Measurements from ENCODE around the gene NR4A2. TPM values are rescaled to one million over a fixed set of nuclear protein-coding genes. Genes with fewer than 3 reads are reported as not detected.

NR4A2 gene
- total RNA-seq, 4 donors from 2014 or later = 1.9 to 5.0 (median 2.5) TPM

GRCh38 chr2:156333951-156334495 lies 1.5 kb upstream of the NR4A2 start:
- peaks cover 0 to 7% (median 0%) of the 10 kb centered on the region in 3 donors for H3K36me3 ChIP-seq
- no peaks in the 10 kb centered on the region for H3K27me3 ChIP-seq
- no peaks in the 10 kb centered on the region for H3K9me3 ChIP-seq
- peak overlapping the region; percentile 59 to 75 (median 68) for H3K4me3 ChIP-seq
- TF ChIP-seq CTCF (IDR thresholded peaks at IDR 0.05) = peak in 2 of 6 experiments; percentile 25 to 27
- TF ChIP-seq POLR2A (IDR thresholded peaks at IDR 0.05) = peak in 1 of 2 donors; percentile 26
- peak overlapping the region; percentile 89 to 97 (median 96) for H3K27ac ChIP-seq
- H3K4me1 ChIP-seq = peaks cover 0 to 20% (median 0%) of the 10 kb centered on the region in 4 donors
- DNase-seq = peak; percentile 75 to 87 (median 84)

GRCh38 chr2:156333274-156333950 lies 891 bp upstream of the NR4A2 start:
- Histone ChIP-seq H3K27me3 (no peaks in the 10 kb centered on the region), H3K4me3 (peak overlapping the region; percentile 59 to 75 (median 68)), H3K4me1 (peaks cover 0 to 14% (median 0%) of the 10 kb centered on the region in 4 donors), H3K9me3 (no peaks in the 10 kb centered on the region), H3K27ac (peak overlapping the region; percentile 89 to 97 (median 96)), H3K36me3 (peaks cover 0 to 8% (median 0%) of the 10 kb centered on the region in 3 donors)
- TF ChIP-seq CTCF (IDR thresholded peaks at IDR 0.05) (no peak), POLR2A (IDR thresholded peaks at IDR 0.05) (no peak)
- no peak for DNase-seq

GRCh38 chr2:156332284-156332533 lies 312 bp downstream of the NR4A2 start:
- peak overlapping the region; percentile 89 to 97 (median 96) for H3K27ac ChIP-seq
- peaks cover 0 to 14% (median 0%) of the 10 kb centered on the region in 4 donors for H3K4me1 ChIP-seq
- H3K9me3 ChIP-seq = no peaks in the 10 kb centered on the region
- H3K36me3 ChIP-seq = peaks cover 0 to 18% (median 0%) of the 10 kb centered on the region in 3 donors
- H3K4me3 ChIP-seq = peak overlapping the region; percentile 59 to 75 (median 68)
- TF ChIP-seq POLR2A (IDR thresholded peaks at IDR 0.05) (no peak), CTCF (IDR thresholded peaks at IDR 0.05) (no peak)
- no peaks in the 10 kb centered on the region for H3K27me3 ChIP-seq
- DNase-seq = no peak

- Histone ChIP-seq H3K27ac (peak overlapping the region; percentile 89 to 97 (median 96)), H3K27me3 (no peaks in the 10 kb centered on the region), H3K4me1 (peaks cover 0 to 14% (median 0%) of the 10 kb centered on the region in 4 donors), H3K9me3 (no peaks in the 10 kb centered on the region), H3K36me3 (peaks cover 0 to 19% (median 0%) of the 10 kb centered on the region in 3 donors), H3K4me3 (peak overlapping the region; percentile 59 to 75 (median 68))
- TF ChIP-seq CTCF (IDR thresholded peaks at IDR 0.05) = no peak
- TF ChIP-seq POLR2A (IDR thresholded peaks at IDR 0.05) = no peak
- peak; percentile 72 to 83 (median 74) for DNase-seq
These were observed 793 bp downstream of the NR4A2 start for GRCh38 chr2:156331572-156332283.

- no peak for TF ChIP-seq CTCF (IDR thresholded peaks at IDR 0.05)
- no peak for TF ChIP-seq POLR2A (IDR thresholded peaks at IDR 0.05)
- H3K9me3 ChIP-seq = no peaks in the 10 kb centered on the region
- no peak overlapping the region for H3K27ac ChIP-seq
- DNase-seq = no peak
- H3K36me3 ChIP-seq = peaks cover 0 to 19% (median 0%) of the 10 kb centered on the region in 3 donors
- H3K27me3 ChIP-seq = no peaks in the 10 kb centered on the region
- no peak overlapping the region for H3K4me3 ChIP-seq
- peaks cover 0 to 7% (median 0%) of the 10 kb centered on the region in 4 donors for H3K4me1 ChIP-seq
These were observed 2.4 kb downstream of the NR4A2 start for GRCh38 chr2:156329927-156330726.
